Measurements from ENCODE around the gene USP47.

Gene USP47

GRCh38 chr11:11865449-11865848, 23.7 kb downstream of the USP47 start:
- Histone ChIP-seq H3K23ac (ENCODE audit: low read depth, low read length, poor library complexity) (no peak overlapping the region), H3K4me1 (ENCODE audit: control insufficient read depth in 2 of 2, insufficient read depth in 1 of 2, low read depth in 1 of 2, low read length in 2 of 2) (no peaks in the 10 kb centered on the region), H3K36me3 (replicated peaks in 1 of 2; ENCODE audit: control insufficient read depth in 2 of 2, insufficient read depth in 2 of 2, low read length in 2 of 2) (peaks cover 0 to 9% of the 10 kb centered on the region in 2 donors), H2BK15ac (ENCODE audit: low read length) (no peak overlapping the region), H3K18ac (ENCODE audit: low read length) (no peak overlapping the region), H3K14ac (ENCODE audit: low read length) (no peak overlapping the region), H2BK120ac (ENCODE audit: low read depth, low read length) (no peak overlapping the region), H3K9me3 (replicated peaks in 1 of 2; ENCODE audit: control insufficient read depth in 2 of 2, insufficient read depth in 1 of 2, low read depth in 1 of 2, low read length in 2 of 2) (peaks cover 5 to 22% of the 10 kb centered on the region in 2 donors), H4K91ac (ENCODE audit: low read depth, low read length, poor library complexity) (no peak overlapping the region), H2BK5ac (ENCODE audit: low read length) (no peak overlapping the region), H4K8ac (ENCODE audit: low read depth, low read length) (no peak overlapping the region), H3K4me2 (ENCODE audit: insufficient read depth, low read length, poor library complexity, severe bottlenecking) (no peak overlapping the region), H3K27me3 (ENCODE audit: control insufficient read depth in 3 of 3, insufficient read depth in 3 of 3, low read depth in 1 of 3, low read length in 3 of 3) (no peaks in the 10 kb centered on the region), H3K9ac (ENCODE audit: low read depth, low read length, poor library complexity) (no peak overlapping the region), H2AFZ (ENCODE audit: low read length) (no peak overlapping the region), H2BK12ac (ENCODE audit: low read length) (no peak overlapping the region), H2AK5ac (ENCODE audit: low read depth, low read length) (no peak overlapping the region), H3K79me1 (ENCODE audit: low read depth, low read length) (no peaks in the 10 kb centered on the region), H3K27ac (replicated peaks; ENCODE audit: low read length) (no peak overlapping the region), H3K4ac (ENCODE audit: low read length) (no peak overlapping the region), H3K4me3 (ENCODE audit: low read length in 2 of 2) (no peak overlapping the region)
- no CpG with 5 or more reads among the region's 3 CpGs for WGBS, 2 donors (ENCODE audit: extremely low coverage in 2 of 2, insufficient read length in 2 of 2, insufficient replicate concordance in 1 of 2)
- no peak for DNase-seq (ENCODE audit: low spot score)

GRCh38 chr11:11866203-11866602, 24.4 kb downstream of the USP47 start:
- no peak overlapping the region for H2AFZ ChIP-seq (ENCODE audit: low read length)
- no peak overlapping the region for H3K4me3 ChIP-seq (ENCODE audit: low read length in 2 of 2)
- no peak overlapping the region for H2BK15ac ChIP-seq (ENCODE audit: low read length)
- H2AK5ac ChIP-seq (ENCODE audit: low read depth, low read length), result no peak overlapping the region
- H2BK120ac ChIP-seq (ENCODE audit: low read depth, low read length), result no peak overlapping the region
- H3K79me1 ChIP-seq (ENCODE audit: low read depth, low read length), result no peaks in the 10 kb centered on the region
- H2BK12ac ChIP-seq (ENCODE audit: low read length), result no peak overlapping the region
- no peak overlapping the region for H3K4ac ChIP-seq (ENCODE audit: low read length)
- no peak for DNase-seq (ENCODE audit: low spot score)
- H3K4me2 ChIP-seq (ENCODE audit: insufficient read depth, low read length, poor library complexity, severe bottlenecking), result no peak overlapping the region
- H3K9me3 ChIP-seq (replicated peaks in 1 of 2; ENCODE audit: control insufficient read depth in 2 of 2, insufficient read depth in 1 of 2, low read depth in 1 of 2, low read length in 2 of 2), result peaks cover 5 to 22% of the 10 kb centered on the region in 2 donors
- no peak overlapping the region for H3K14ac ChIP-seq (ENCODE audit: low read length)
- H3K9ac ChIP-seq (ENCODE audit: low read depth, low read length, poor library complexity), result no peak overlapping the region
- peaks cover 0 to 12% of the 10 kb centered on the region in 2 donors for H3K36me3 ChIP-seq (replicated peaks in 1 of 2; ENCODE audit: control insufficient read depth in 2 of 2, insufficient read depth in 2 of 2, low read length in 2 of 2)
- H3K23ac ChIP-seq (ENCODE audit: low read depth, low read length, poor library complexity), result no peak overlapping the region
- H4K91ac ChIP-seq (ENCODE audit: low read depth, low read length, poor library complexity), result no peak overlapping the region
- H4K8ac ChIP-seq (ENCODE audit: low read depth, low read length), result no peak overlapping the region
- H3K27ac ChIP-seq (replicated peaks; ENCODE audit: low read length), result no peak overlapping the region
- H3K4me1 ChIP-seq (ENCODE audit: control insufficient read depth in 2 of 2, insufficient read depth in 1 of 2, low read depth in 1 of 2, low read length in 2 of 2), result no peaks in the 10 kb centered on the region
- no CpG with 5 or more reads among the region's 1 CpG for WGBS, 2 donors (ENCODE audit: extremely low coverage in 2 of 2, insufficient read length in 2 of 2, insufficient replicate concordance in 1 of 2)
- H2BK5ac ChIP-seq (ENCODE audit: low read length), result no peak overlapping the region
- no peaks in the 10 kb centered on the region for H3K27me3 ChIP-seq (ENCODE audit: control insufficient read depth in 3 of 3, insufficient read depth in 3 of 3, low read depth in 1 of 3, low read length in 3 of 3)
- H3K18ac ChIP-seq (ENCODE audit: low read length), result no peak overlapping the region

GRCh38 chr11:11867720-11868119, 25.9 kb downstream of the USP47 start:
- no CpG with 5 or more reads among the region's 1 CpG for WGBS, 2 donors (ENCODE audit: extremely low coverage in 2 of 2, insufficient read length in 2 of 2, insufficient replicate concordance in 1 of 2)
- Histone ChIP-seq H3K18ac (ENCODE audit: low read length) (no peak overlapping the region), H3K36me3 (replicated peaks in 1 of 2; ENCODE audit: control insufficient read depth in 2 of 2, insufficient read depth in 2 of 2, low read length in 2 of 2) (peaks cover 0 to 12% of the 10 kb centered on the region in 2 donors), H3K4me3 (ENCODE audit: low read length in 2 of 2) (no peak overlapping the region), H2BK120ac (ENCODE audit: low read depth, low read length) (no peak overlapping the region), H2AK5ac (ENCODE audit: low read depth, low read length) (no peak overlapping the region), H3K9ac (ENCODE audit: low read depth, low read length, poor library complexity) (no peak overlapping the region), H4K8ac (ENCODE audit: low read depth, low read length) (no peak overlapping the region), H2BK5ac (ENCODE audit: low read length) (no peak overlapping the region), H3K27me3 (ENCODE audit: control insufficient read depth in 3 of 3, insufficient read depth in 3 of 3, low read depth in 1 of 3, low read length in 3 of 3) (no peaks in the 10 kb centered on the region), H3K27ac (replicated peaks; ENCODE audit: low read length) (no peak overlapping the region), H3K23ac (ENCODE audit: low read depth, low read length, poor library complexity) (no peak overlapping the region), H3K79me1 (ENCODE audit: low read depth, low read length) (no peaks in the 10 kb centered on the region), H2BK12ac (ENCODE audit: low read length) (no peak overlapping the region), H3K4me1 (ENCODE audit: control insufficient read depth in 2 of 2, insufficient read depth in 1 of 2, low read depth in 1 of 2, low read length in 2 of 2) (peaks cover 0 to 5% of the 10 kb centered on the region in 2 donors), H2BK15ac (ENCODE audit: low read length) (no peak overlapping the region), H2AFZ (ENCODE audit: low read length) (no peak overlapping the region), H3K14ac (ENCODE audit: low read length) (no peak overlapping the region), H4K91ac (ENCODE audit: low read depth, low read length, poor library complexity) (no peak overlapping the region), H3K9me3 (replicated peaks in 1 of 2; ENCODE audit: control insufficient read depth in 2 of 2, insufficient read depth in 1 of 2, low read depth in 1 of 2, low read length in 2 of 2) (peaks cover 5 to 22% of the 10 kb centered on the region in 2 donors), H3K4ac (ENCODE audit: low read length) (no peak overlapping the region), H3K4me2 (ENCODE audit: insufficient read depth, low read length, poor library complexity, severe bottlenecking) (no peak overlapping the region)
- no peak for DNase-seq (ENCODE audit: low spot score)

- no peak overlapping the region for H3K9ac ChIP-seq (ENCODE audit: low read depth, low read length, poor library complexity)
- H2AK5ac ChIP-seq (ENCODE audit: low read depth, low read length), result no peak overlapping the region
- no peak overlapping the region for H2BK12ac ChIP-seq (ENCODE audit: low read length)
- H3K79me1 ChIP-seq (ENCODE audit: low read depth, low read length), result no peaks in the 10 kb centered on the region
- H3K4me2 ChIP-seq (ENCODE audit: insufficient read depth, low read length, poor library complexity, severe bottlenecking), result no peak overlapping the region
- no peak overlapping the region for H4K8ac ChIP-seq (ENCODE audit: low read depth, low read length)
- DNase-seq (ENCODE audit: low spot score), result no peak
- no peak overlapping the region for H3K27ac ChIP-seq (replicated peaks; ENCODE audit: low read length)
- no peak overlapping the region for H2BK15ac ChIP-seq (ENCODE audit: low read length)
- no peak overlapping the region for H3K4ac ChIP-seq (ENCODE audit: low read length)
- peaks cover 0 to 5% of the 10 kb centered on the region in 2 donors for H3K4me1 ChIP-seq (ENCODE audit: control insufficient read depth in 2 of 2, insufficient read depth in 1 of 2, low read depth in 1 of 2, low read length in 2 of 2)
- no peak overlapping the region for H2BK120ac ChIP-seq (ENCODE audit: low read depth, low read length)
- peaks cover 0 to 26% of the 10 kb centered on the region in 2 donors for H3K36me3 ChIP-seq (replicated peaks in 1 of 2; ENCODE audit: control insufficient read depth in 2 of 2, insufficient read depth in 2 of 2, low read length in 2 of 2)
- H4K91ac ChIP-seq (ENCODE audit: low read depth, low read length, poor library complexity), result no peak overlapping the region
- peaks cover 2 to 28% of the 10 kb centered on the region in 2 donors for H3K9me3 ChIP-seq (replicated peaks in 1 of 2; ENCODE audit: control insufficient read depth in 2 of 2, insufficient read depth in 1 of 2, low read depth in 1 of 2, low read length in 2 of 2)
- H3K23ac ChIP-seq (ENCODE audit: low read depth, low read length, poor library complexity), result no peak overlapping the region
- no peak overlapping the region for H3K18ac ChIP-seq (ENCODE audit: low read length)
- no peak overlapping the region for H3K4me3 ChIP-seq (ENCODE audit: low read length in 2 of 2)
- no CpG with 5 or more reads among the region's 2 CpGs for WGBS, 2 donors (ENCODE audit: extremely low coverage in 2 of 2, insufficient read length in 2 of 2, insufficient replicate concordance in 1 of 2)
- no peak overlapping the region for H2AFZ ChIP-seq (ENCODE audit: low read length)
- no peak overlapping the region for H2BK5ac ChIP-seq (ENCODE audit: low read length)
- H3K27me3 ChIP-seq (ENCODE audit: control insufficient read depth in 3 of 3, insufficient read depth in 3 of 3, low read depth in 1 of 3, low read length in 3 of 3), result no peaks in the 10 kb centered on the region
- no peak overlapping the region for H3K14ac ChIP-seq (ENCODE audit: low read length)
Observed at GRCh38 chr11:11871991-11872401, 30.2 kb downstream of the USP47 start.

Measured in neuronal stem cell (in vitro differentiated cells).